GM21825 (cell line): ENCODE results near the gene NDFIP1.
"Not testable (repeated sequence)": the region's sequence is repeated elsewhere in the genome, so short reads cannot be mapped to it uniquely, and the experiment has no call there.

Source experiments
- ATAC-seq: cut with Tn5 transposase; IDR thresholded peaks from one replicate; pipeline ENCODE4 v1.9.1; 2021; ENCODE audit warnings: mild to moderate bottlenecking, moderate library complexity; ENCODE audit not compliant: unreplicated experiment

The NDFIP1 gene

GRCh38 chr5:142108432-142109330, at the start of gene NDFIP1:
Gene NDFIP1 (plus strand): TSS chr5:142108779. CDS start chr5:142108975, 196 bp downstream.
- peak; percentile 96 for ATAC-seq

GRCh38 chr5:142059304-142059940, 49.2 kb upstream of the NDFIP1 start:
- ATAC-seq, result no peak

- ATAC-seq, result no peak
Measured at GRCh38 chr5:142063376-142063775, 45.2 kb upstream of the NDFIP1 start.

- no peak for ATAC-seq
Measured at GRCh38 chr5:142063878-142064331, 44.7 kb upstream of the NDFIP1 start.

GRCh38 chr5:142065273-142065672, 43.3 kb upstream of the NDFIP1 start:
- no peak for ATAC-seq

GRCh38 chr5:142069606-142070399, 38.8 kb upstream of the NDFIP1 start:
- no peak for ATAC-seq

GRCh38 chr5:142070734-142071133, 37.8 kb upstream of the NDFIP1 start:
- ATAC-seq, result no peak

- no peak for ATAC-seq
Measured at GRCh38 chr5:142072488-142072887, 36.1 kb upstream of the NDFIP1 start.

- ATAC-seq, result no peak
Measured at GRCh38 chr5:142073362-142073988, 35.1 kb upstream of the NDFIP1 start.

- ATAC-seq, result no peak
Measured at GRCh38 chr5:142074006-142074405, 34.6 kb upstream of the NDFIP1 start.

GRCh38 chr5:142078221-142078620, 30.4 kb upstream of the NDFIP1 start:
- ATAC-seq, result no peak

GRCh38 chr5:142078706-142079105, 29.9 kb upstream of the NDFIP1 start:
- no peak for ATAC-seq

GRCh38 chr5:142079306-142079721, 29.3 kb upstream of the NDFIP1 start:
- no peak for ATAC-seq

GRCh38 chr5:142080248-142080647, 28.3 kb upstream of the NDFIP1 start:
- ATAC-seq, result no peak

- ATAC-seq, result no peak
Measured at GRCh38 chr5:142082182-142082781, 26.3 kb upstream of the NDFIP1 start.

GRCh38 chr5:142086229-142086628, 22.4 kb upstream of the NDFIP1 start:
- ATAC-seq, result no peak

GRCh38 chr5:142086679-142087078, 21.9 kb upstream of the NDFIP1 start:
- no peak for ATAC-seq

- no peak for ATAC-seq
Measured at GRCh38 chr5:142087920-142088679, 20.5 kb upstream of the NDFIP1 start.

GRCh38 chr5:142088855-142089479, 19.6 kb upstream of the NDFIP1 start:
- ATAC-seq, result not testable (repeated sequence)
